NCI-H2196 treated with DMSO at 0.1 percent for 48 hours (cell line): ENCODE data around the gene KRT40.

Source experiments
- DNase-seq: peaks from one replicate; lab custom pipeline; 2025; ENCODE audit not compliant: unreplicated experiment; lab: John Stamatoyannopoulos, UW

KRT40 gene

DNA sequence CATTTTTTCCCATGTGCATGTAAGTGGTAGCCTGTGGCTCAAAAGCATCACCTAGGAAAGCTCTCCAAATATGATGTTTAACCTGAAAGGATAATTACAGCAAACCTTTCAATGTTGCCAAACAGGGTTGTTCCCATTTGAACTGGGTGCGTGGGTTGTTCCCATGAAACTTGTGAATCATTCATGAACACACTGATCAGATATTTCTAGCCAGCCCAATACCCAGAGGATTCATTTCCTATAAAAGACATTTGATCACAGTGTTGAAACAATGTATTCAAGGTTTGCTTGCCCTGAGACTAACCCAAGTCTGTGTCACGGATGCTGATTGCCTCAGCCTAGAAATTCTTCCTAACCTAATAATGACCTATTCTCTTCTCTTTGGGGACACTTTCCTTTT is 30.2 kb downstream of the KRT40 start:
- DNase-seq: no peak

DNA sequence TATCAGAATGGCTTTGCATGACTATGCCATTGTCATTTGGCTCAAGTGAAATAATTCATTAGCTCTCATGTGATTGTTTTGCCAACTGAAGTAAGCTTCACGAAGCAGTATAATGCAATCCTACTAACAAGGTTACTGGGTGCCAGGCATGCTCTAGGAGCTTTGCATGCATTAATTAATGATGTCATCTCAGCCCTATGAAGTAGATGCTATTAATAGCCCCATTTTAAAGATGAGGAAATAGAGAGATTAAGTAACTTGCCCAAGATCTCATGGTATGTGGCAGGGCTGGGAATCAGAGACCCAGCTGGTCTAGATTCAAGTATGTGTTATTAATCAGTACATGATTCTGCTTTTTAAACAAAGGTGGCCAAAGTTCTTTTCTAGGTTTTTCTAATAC is 31.5 kb downstream of the KRT40 start:
- no peak for DNase-seq

DNA sequence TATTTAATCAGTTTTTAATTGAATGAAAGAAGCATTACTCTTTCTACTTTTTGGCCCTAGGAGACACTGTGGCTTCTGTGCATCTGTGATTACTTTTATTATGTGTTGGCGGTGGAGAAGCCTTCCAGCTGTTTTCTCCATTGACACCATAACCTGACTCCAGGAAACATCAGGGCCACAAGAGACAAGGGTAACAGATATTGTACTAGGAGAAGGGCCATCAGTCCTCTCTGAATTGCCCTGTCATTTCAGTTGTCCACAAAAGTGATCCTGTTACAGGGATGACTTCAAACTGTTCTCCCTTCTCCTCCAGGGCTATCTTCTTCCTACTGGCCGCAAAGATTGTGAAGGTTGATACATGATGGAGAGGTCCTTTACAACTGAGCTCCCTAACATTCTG is 32.0 kb downstream of the KRT40 start:
- no peak for DNase-seq

DNA sequence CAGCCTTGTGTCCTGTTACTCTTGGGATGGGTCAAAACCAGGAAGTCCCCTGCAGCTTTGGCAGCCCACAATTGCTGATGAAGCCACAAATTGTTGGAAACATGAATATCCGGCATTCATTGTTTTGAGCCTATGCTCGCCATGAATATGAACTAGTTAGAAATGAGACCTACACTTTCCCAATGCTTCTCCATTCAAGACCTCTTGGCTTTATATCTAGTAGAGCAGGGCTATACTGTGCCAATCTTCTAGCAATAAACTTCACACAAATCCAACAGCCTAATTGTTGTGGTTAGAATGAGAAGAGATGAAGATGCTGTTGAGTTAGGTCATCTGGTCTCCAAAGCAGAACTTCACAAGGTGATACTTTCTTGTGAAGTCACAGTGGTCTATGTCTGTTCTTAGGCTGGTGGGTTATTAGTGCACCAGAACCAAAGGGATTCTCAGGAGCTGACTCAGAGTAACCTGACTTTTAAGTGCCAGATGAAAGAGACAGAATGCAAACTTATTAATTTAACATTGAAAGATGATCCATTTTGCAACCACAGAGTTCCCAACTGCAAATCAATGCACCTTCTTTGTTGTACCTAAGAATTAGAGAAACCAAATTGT is 33.0 kb downstream of the KRT40 start:
- DNase-seq: no peak

DNA sequence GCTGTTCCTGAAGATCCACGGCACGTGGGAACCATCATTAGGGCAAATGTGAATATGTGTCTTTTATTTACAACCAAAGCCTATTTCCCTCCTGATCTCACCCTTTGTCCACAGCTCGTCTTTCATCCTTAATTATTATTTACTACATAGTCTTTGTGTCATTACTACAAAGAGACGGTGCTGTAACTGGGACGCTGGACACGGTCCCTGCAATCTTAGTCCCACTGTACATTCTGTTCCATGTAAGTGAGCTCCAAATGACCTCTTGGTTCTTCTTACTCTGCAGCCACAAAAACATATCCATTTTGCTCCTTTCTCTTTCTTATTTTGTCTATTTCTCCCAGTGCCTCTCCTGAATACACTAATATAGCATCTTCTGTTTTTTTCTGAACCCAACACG is 34.0 kb downstream of the KRT40 start:
- DNase-seq: no peak

DNA sequence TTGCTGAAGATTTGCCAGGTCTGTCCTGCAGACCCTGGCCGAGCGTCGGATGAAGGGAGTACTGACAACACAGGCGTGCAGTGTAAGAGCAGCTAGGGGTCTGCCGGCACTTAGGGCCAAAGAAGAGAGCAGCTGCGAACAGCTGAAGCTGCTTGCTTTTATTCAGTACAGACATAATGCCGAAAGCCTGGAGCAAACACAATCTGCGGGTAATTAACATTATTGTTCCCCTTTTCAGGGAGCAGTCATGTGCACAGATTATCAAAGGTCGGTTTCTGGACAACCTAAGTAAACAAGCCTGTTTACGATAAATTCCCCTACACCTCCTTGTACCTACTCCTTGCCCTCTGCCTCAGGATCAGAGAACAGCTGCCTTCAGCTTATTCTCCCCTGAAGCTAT is 34.7 kb downstream of the KRT40 start:
- DNase-seq: no peak

DNA sequence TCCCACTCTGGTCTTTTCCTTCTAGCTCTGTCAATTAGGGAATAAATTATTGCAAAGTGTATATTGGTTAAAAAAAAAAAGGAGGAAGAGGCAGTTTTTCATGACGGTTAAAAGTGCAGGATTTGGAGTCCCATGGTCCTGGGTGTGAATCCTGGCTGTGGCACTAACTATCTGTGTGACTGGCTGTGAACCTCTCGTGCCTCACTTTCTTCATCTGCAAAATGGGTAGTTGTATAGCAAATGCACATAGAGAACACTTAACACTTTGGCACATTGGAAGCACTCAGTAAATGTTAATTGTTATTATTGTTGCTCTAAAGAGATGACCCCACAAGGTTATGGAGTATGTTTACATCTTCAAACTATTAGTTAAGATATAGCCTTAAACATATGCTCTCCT is 36.2 kb downstream of the KRT40 start:
- no peak for DNase-seq

DNA sequence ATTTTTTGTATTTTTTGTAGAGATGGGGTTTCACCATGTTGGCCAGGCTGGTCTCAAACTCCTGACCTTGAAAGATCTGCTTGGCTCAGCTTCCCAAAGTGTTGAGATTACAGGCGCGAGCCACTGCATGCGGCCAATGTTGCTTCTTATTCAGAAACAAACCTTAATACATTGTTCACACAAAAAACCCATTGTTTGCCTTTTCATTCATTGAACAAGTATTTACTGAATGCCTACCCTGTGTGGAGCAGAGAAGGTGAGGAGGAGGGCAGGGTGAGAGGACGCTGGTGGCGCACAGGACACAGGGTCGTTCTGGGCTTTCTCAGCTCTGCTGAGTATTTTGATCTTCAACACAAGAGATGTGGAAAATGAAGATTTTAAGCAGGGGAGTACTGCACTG is 38.7 kb downstream of the KRT40 start:
- no peak for DNase-seq

DNA sequence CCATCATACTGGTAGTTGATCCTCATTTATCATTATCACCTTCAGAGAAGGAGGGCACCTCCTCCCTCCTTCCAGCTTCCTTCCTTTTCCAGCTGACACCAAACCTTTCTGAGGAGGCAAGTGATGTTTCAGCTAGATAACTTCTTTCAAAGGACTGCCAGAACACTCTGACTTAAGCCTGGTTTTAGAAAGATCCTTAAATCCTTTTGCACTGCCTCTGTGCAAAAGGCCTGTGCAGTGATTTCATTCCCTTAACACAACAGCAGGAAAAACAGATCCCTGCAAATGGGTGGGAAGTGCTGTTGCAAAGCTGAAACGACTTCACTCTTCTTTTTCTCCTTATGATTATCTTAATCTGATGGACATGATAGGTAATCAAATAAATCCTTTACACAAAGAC is 39.6 kb downstream of the KRT40 start:
- DNase-seq: no peak

DNA sequence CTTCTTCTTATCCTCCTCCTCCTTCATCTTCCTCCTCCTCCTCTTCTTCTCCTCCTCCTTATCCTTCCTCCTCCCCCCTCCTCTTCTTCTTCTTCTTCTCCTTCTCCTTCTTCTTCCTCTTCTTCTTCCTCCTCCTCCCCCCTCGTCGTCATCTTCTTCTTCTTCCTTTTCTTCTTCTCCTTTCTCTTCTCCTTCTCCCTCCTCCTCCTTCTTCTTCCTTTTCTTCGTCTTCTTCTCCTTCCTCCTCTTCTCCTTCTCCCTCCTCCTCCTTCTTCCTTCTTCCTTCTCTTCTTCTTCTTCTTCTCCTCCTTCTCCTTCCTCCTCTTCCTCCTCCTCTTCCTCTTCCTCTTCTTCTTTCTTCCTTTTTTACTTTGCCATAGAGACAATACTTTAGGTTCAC is 41.6 kb downstream of the KRT40 start:
- no peak for DNase-seq

DNA sequence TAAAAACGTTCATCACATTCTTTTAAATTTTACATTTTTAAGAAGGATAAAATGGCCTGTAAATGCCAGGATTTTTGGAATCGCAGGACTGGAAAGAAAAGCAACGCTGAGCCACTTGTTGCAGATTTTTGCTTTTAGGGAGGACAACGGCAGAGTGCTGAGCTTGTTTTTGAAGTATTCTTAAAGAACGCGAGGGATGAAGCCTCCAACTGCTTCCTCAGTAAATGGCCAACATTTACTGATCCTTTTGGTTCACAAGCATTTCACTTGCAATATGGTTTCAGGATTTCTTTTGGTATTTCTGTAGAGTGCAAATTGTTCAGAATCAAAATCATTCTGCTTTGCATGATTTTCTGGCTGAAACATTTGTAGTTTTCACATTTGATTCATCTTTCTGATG is 43.9 kb downstream of the KRT40 start:
- no peak for DNase-seq

DNA sequence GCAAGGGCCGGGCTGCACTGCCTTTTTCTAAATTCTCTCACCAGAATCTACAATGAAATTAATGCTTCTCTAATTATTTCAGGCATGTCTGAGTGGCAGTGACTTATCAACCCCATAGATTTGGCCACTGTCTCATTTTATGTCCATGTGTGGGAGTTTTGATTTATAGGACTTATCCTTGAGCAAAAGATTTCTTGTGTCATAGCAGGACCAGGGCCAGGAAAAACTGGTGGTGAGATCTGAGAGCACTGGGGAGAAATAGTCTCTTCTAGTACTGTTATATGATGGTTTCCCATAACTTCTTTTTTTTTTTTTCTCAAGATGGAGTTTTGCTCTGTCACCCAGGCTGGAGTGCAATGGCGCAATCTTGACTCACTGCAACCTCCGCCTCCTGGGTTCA is 45.1 kb downstream of the KRT40 start:
- no peak for DNase-seq

DNA sequence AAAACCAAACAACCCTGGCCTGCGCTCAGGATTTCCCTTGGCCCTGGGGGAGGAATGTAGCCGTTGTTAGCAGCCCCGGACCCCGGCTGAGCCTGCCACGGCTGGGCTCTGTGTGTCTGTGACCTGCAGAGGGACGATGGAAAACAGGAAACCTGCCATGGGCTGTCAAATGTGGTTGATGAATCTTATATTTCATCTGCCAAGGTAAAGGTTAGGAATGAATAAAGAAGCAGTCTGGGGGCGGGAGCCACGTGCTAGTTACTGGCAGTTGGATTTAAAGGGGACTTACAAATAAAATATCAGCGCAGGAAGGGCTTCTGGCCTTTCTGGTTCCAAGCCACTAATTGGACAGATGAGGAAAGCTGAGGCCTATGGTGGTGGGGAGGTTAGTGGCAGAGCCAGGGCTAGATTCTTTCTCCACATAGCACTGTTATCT is 46.7 kb downstream of the KRT40 start, which contains the start of gene KRT23:
Gene KRT23, minus strand, starts transcription at position 263 of the 436 bp plus-strand sequence. CDS start 1,043 bp downstream, outside the sequence.
- no peak for DNase-seq

DNA sequence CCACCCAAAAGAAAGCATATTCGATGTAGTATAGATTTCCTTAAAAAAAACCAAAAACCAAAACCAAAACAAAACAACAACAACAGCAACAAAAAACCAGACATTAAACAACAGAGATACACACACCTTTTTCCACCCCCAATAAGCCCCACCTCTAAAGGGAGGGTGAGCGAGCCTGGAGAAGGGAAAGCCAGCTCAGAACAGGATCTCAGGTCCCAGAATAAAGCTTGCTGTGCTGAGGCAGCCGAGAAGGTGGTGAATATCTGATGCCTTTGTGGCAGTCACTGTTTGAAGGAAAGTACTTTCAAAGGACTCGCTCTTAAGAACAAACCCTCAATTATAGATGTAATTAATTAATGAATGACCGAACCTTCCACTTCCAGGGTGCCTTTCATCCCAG is 47.1 kb downstream of the KRT40 start:
- no peak for DNase-seq

DNA sequence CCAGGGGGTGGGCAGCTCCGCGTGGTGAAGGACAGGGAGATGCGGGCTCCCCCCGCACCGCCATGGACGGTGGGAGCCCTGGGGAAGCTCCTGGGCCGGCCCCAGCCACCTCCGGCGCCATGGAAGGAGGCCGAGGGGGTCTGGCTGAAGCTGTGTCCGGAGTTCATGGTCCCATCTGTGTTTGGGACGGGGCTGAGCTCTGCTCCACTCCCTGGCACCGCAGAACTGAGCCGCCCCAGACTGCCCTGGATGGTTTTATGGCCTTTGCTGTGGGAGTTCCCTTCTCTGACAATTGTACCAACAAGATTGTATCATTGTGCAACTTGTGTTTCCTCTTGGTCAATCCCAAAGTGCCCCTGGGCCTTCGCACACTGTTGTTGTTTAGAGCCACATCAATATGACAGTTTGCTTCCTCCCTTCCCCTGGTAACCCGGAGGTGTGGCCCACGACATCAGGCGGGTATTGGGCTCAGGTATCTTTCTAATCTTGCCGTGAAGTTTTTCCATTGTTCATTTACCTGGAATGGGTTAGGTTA is 47.6 kb downstream of the KRT40 start:
- DNase-seq: no peak

DNA sequence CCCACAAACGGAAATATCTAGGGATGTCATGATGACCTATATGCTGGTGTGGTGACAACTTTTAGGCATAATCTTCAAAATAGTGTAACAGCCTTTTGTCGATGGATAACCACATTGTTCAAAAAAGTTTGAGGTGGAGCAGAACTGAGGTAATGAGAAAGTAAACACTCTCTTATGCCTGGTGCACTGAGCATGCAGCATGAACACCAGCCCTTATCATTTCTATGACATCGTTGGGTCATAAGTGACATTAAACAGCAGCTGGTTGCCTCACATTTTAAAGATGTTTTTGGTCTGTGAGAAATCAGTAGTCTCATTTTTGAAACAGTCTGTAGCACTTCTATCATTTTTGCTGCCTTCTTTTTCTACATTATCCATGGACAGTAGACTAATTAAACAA is 48.5 kb downstream of the KRT40 start:
- DNase-seq: no peak

DNA sequence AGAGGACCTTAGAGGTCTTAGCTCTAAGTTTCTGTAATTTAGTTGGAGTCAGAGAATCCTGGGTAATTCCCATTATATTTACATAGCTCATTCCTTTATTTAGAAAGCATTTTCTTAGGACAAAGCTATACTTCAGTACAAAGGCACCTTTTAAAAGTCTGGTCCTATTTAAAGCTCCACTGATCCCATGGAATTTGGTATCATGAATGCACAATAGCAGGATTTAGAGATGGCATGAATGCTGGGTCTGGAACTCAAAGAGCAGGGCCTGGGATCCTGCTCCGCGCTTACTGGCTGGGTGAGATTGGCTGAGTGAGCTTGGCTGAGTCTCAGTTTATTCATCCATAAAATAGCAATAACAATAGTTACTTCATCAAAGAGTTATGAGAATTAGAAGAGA is 51.5 kb downstream of the KRT40 start:
- DNase-seq: no peak

DNA sequence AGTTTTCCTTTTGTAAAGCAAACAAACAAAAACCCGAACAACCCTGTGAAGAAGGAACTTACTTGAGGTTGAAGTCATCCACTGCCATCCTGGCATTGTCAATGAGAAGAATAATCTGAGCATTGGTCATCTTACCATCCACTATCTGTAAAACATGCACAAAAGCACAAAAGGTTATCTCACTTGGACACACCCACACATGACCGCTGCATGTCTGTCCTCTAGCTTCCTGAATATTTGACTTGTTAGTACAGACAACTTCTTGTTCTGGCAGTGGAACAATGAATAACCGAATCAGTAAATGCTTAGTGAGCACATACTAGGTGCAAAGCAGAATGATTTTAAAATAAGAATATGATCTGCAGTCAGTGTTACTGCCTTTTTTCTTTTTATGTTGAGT is 52.8 kb downstream of the KRT40 start:
- DNase-seq: no peak
